Keratinocyte (primary cell): ENCODE measurements around the gene MOB2. TPM values are rescaled to one million over a fixed set of nuclear protein-coding genes. Genes with fewer than 3 reads are reported as not detected.

Experiments
- DNase-seq: peaks from one replicate; pipeline ENCODE4 v3.0.0-alpha.2; 2011; ENCODE audit warnings: low read depth, missing footprints, low spot score
- FAIRE-seq: peaks from 2 replicates; lab custom pipeline; 2011; peaks lifted over from hg19 to GRCh38; lab: Jason Lieb, UNC
- H2AFZ ChIP-seq: 2 replicates; pipeline ENCODE4 v1.6.0; 2012; ENCODE audit warnings: low read length, control low read depth, inconsistent platforms; ENCODE audit not compliant: control insufficient read depth
- H3K27ac ChIP-seq: 2 replicates; pipeline ENCODE4 v1.5.1; 2011; ENCODE audit warnings: low read length; ENCODE audit not compliant: control insufficient read depth, insufficient read depth
- H3K27me3 ChIP-seq: 3 replicates; pipeline ENCODE4 v1.6.0; 2011; ENCODE audit warnings: low read length; ENCODE audit not compliant: control insufficient read depth, insufficient read depth; ENCODE audit errors: extremely low read depth
- H3K36me3 ChIP-seq, 2 experiments: 2 replicates in 1 of 2; 3 replicates in 1 of 2; pipeline ENCODE4 v1.5.1; 2011; ENCODE audit warnings: low read length in 2 of 2, mild to moderate bottlenecking in 1 of 2; ENCODE audit not compliant: control insufficient read depth in 2 of 2, insufficient read depth in 2 of 2; ENCODE audit errors: extremely low read depth in 1 of 2
- H3K4me1 ChIP-seq: 3 replicates; pipeline ENCODE4 v1.5.1; 2011; ENCODE audit warnings: low read length; ENCODE audit not compliant: control insufficient read depth, insufficient read depth; ENCODE audit errors: extremely low read depth
- H3K4me2 ChIP-seq: 3 replicates; pipeline ENCODE4 v1.6.0; 2011; ENCODE audit warnings: low read depth, low read length; ENCODE audit not compliant: control insufficient read depth, insufficient read depth; ENCODE audit errors: extremely low read depth
- H3K4me3 ChIP-seq, 3 experiments: fragments of 200-600 bp in 1 of 3; sonication (generic) in 1 of 3; 2 replicates in 2 of 3; 3 replicates in 1 of 3; pipeline ENCODE4 v1.5.1; 2011 to 2016; ENCODE audit warnings: low read length in 3 of 3, mild to moderate bottlenecking in 3 of 3, control low read depth in 2 of 3, inconsistent platforms in 1 of 3, low read depth in 1 of 3, mixed read lengths in 1 of 3, mixed run types in 1 of 3, moderate library complexity in 1 of 3; ENCODE audit not compliant: control insufficient read depth in 2 of 3, insufficient read depth in 2 of 3; ENCODE audit errors: extremely low read depth in 1 of 3
- H3K79me2 ChIP-seq: 2 replicates; pipeline ENCODE4 v1.6.0; 2012; ENCODE audit warnings: low read length; ENCODE audit not compliant: control insufficient read depth, insufficient read depth
- H3K9ac ChIP-seq: 3 replicates; pipeline ENCODE4 v1.6.0; 2011; ENCODE audit warnings: low read length; ENCODE audit not compliant: control insufficient read depth, insufficient read depth; ENCODE audit errors: extremely low read depth
- H3K9me1 ChIP-seq: 3 replicates; pipeline ENCODE4 v1.6.0; 2011; ENCODE audit warnings: low read length; ENCODE audit not compliant: control insufficient read depth, insufficient read depth; ENCODE audit errors: extremely low read depth
- H3K9me3 ChIP-seq: 2 replicates; pipeline ENCODE4 v1.5.1; 2012; ENCODE audit warnings: low read depth, low read length; ENCODE audit not compliant: control insufficient read depth
- H4K20me1 ChIP-seq: 3 replicates; pipeline ENCODE4 v1.6.0; 2011; ENCODE audit warnings: low read length; ENCODE audit not compliant: control insufficient read depth, insufficient read depth; ENCODE audit errors: extremely low read depth
- CTCF ChIP-seq, 3 experiments: IDR thresholded peaks in 1 of 3; conservative IDR thresholded peaks in 1 of 3; optimal IDR thresholded peaks in 1 of 3; 2 replicates in 2 of 3; 3 replicates in 1 of 3; pipeline versions ENCODE3 to v1.5.1; 2011; ENCODE audit warnings: low read length in 3 of 3, mild to moderate bottlenecking in 3 of 3, moderate library complexity in 2 of 3, control low read depth in 1 of 3, inconsistent platforms in 1 of 3; ENCODE audit not compliant: insufficient read depth in 2 of 3; ENCODE audit errors: extremely low read depth in 1 of 3
- EZH2 ChIP-seq: IDR thresholded peaks from one replicate; pipeline ENCODE4 v1.6.1; 2012; ENCODE audit warnings: inconsistent platforms, mild to moderate bottlenecking, low read length, moderate library complexity
- dilution Hi-C: fragments of 300-500 bp; cut with MboI; formaldehyde crosslinking; loops from one replicate; pipeline ENCODE4 v1.7.0; 2020; ENCODE audit warnings: low sequenced_read_pairs; ENCODE audit not compliant: extremely low pct_ligation_motif_present
- polyA plus RNA-seq, 5 experiments: library from polyadenylated mRNA; depleted of rRNA in 3 of 5; stranded (reverse) in 3 of 5; stranded (forward) in 1 of 5; unstranded in 1 of 5; fragments of >200 nt; gene quantifications; 1 replicate in 1 of 5; 2 replicates in 3 of 5; 3 replicates in 1 of 5; pipeline versions ENCODE4 v1.2.1 to v1.2.3, GENCODE V29; 2011 to 2012; ENCODE audit warnings: missing spikeins in 2 of 5, low read depth in 1 of 5, low replicate concordance in 1 of 5

Gene MOB2
- polyA plus RNA-seq, 1 donor (not counting 4 experiments of a cell fraction or from before 2014, with no cell fraction given): 37.7 TPM

GRCh38 chr11:1442807-1443366, 43.7 kb downstream of the MOB2 start:
- peaks cover 3% of the 10 kb centered on the region for H3K4me1 ChIP-seq
- no peak overlapping the region for H3K4me2 ChIP-seq
- H3K4me3 ChIP-seq: no peak overlapping the region
- H3K9me1 ChIP-seq: no peaks in the 10 kb centered on the region
- FAIRE-seq (no peak), DNase-seq (no peak)
- dilution Hi-C loops: no loop called here
- TF ChIP-seq CTCF (optimal IDR thresholded peaks at IDR 0.05 in 1 of 3, IDR thresholded peaks at IDR 0.05 in 1 of 3, conservative IDR thresholded peaks at IDR 0.05 in 1 of 3; ENCODE audit: extremely low read depth in 1 of 3, insufficient read depth in 2 of 3, low read length in 3 of 3): no peak
- TF ChIP-seq EZH2: no peak
- no peaks in the 10 kb centered on the region for H3K9me3 ChIP-seq
- no peaks in the 10 kb centered on the region for H3K79me2 ChIP-seq
- peaks cover 48% of the 10 kb centered on the region for H3K27me3 ChIP-seq
- H3K9ac ChIP-seq: no peak overlapping the region
- no peak overlapping the region for H2AFZ ChIP-seq
- H4K20me1 ChIP-seq: no peaks in the 10 kb centered on the region
- H3K36me3 ChIP-seq: no peaks in the 10 kb centered on the region
- no peak overlapping the region for H3K27ac ChIP-seq

- no peaks in the 10 kb centered on the region for H3K79me2 ChIP-seq
- H4K20me1 ChIP-seq: no peaks in the 10 kb centered on the region
- TF ChIP-seq EZH2 (no peak), CTCF (optimal IDR thresholded peaks at IDR 0.05 in 1 of 3, IDR thresholded peaks at IDR 0.05 in 1 of 3, conservative IDR thresholded peaks at IDR 0.05 in 1 of 3; ENCODE audit: extremely low read depth in 1 of 3, insufficient read depth in 2 of 3, low read length in 3 of 3) (no peak)
- H3K9me1 ChIP-seq: no peaks in the 10 kb centered on the region
- no peaks in the 10 kb centered on the region for H3K9me3 ChIP-seq
- H3K4me3 ChIP-seq: no peak overlapping the region
- no peak overlapping the region for H3K9ac ChIP-seq
- no peaks in the 10 kb centered on the region for H3K4me1 ChIP-seq
- H3K4me2 ChIP-seq: no peak overlapping the region
- FAIRE-seq: no peak
- H2AFZ ChIP-seq: no peak overlapping the region
- no peaks in the 10 kb centered on the region for H3K36me3 ChIP-seq
- H3K27me3 ChIP-seq: peaks cover 44% of the 10 kb centered on the region
- DNase-seq: no peak
- dilution Hi-C loops: no loop called here
- H3K27ac ChIP-seq: no peak overlapping the region
Observed at GRCh38 chr11:1442163-1442562, 44.4 kb downstream of the MOB2 start.
